ENCODE data around the gene HERC2.

GRCh38 chr15:28140062-28140461, 181.9 kb downstream of the HERC2 start:
- TF ChIP-seq EP300 (IDR thresholded peaks at IDR 0.05) = no peak
- no peak for TF ChIP-seq POLR2A (IDR thresholded peaks at IDR 0.05)

Data from sigmoid colon (tissue), 4 donors.